ENCODE results near the gene ECHDC3. TPM values are rescaled to one million over a fixed set of nuclear protein-coding genes. Genes with fewer than 3 reads are reported as not detected.

ECHDC3 gene
- total and polyA plus RNA-seq, 2 of the 13 experiments (the other 11 are each of a cell fraction or from before 2014, with no cell fraction given), result not detected

DNA sequence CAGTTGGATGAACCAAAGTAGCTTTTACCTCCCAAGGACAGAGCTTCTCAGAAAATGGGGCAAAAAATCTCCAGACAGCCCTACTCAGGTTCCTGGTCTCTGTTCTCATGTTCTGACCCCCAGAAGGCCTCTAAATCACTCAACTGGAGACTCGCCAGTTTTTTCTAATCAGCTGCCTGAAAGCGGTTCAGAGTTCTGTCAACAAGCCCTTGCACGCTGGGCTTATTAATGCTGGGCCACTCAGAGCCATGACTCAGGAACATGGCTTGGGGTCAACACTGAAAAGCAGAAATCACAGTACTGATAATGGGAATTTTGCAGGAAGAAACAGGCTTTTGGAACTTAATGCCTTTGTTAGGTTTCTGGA, 15.3 kb downstream of the ECHDC3 start (continued):
- TF ChIP-seq ZNF597 (CRISPR knock-in tag; IDR thresholded peaks at IDR 0.05) (no peak), EZH2 (conservative IDR thresholded peaks at IDR 0.05; ENCODE audit: low read depth, low read length) (no peak), MTA3 (CRISPR knock-in tag; IDR thresholded peaks at IDR 0.05) (no peak), NCOR1 (IDR thresholded peaks at IDR 0.05; ENCODE audit: borderline replicate concordance, low read length) (no peak), TFDP1 (CRISPR knock-in tag; IDR thresholded peaks at IDR 0.05; ENCODE audit: borderline replicate concordance) (no peak), ZFX (CRISPR knock-in tag; IDR thresholded peaks at IDR 0.05; ENCODE audit: low read depth) (no peak; the same call in 1 of the 2 replicates), ZNF44 (CRISPR knock-in tag; IDR thresholded peaks at IDR 0.05) (no peak; the same call in 1 of the 2 replicates), SP140L (CRISPR knock-in tag; IDR thresholded peaks at IDR 0.05; ENCODE audit: borderline replicate concordance) (no peak), ZNF251 (CRISPR knock-in tag; IDR thresholded peaks at IDR 0.05) (no peak), POLR2AphosphoS5 (IDR thresholded peaks at IDR 0.05; ENCODE audit: low read depth, low read length) (no peak), TCF12 (IDR thresholded peaks at IDR 0.05) (no peak), TCF12 (CRISPR knock-in tag; IDR thresholded peaks at IDR 0.05) (no peak), AGO2 (optimal IDR thresholded peaks at IDR 0.05; ENCODE audit: low read depth, low read length) (no peak), ZBTB20 (CRISPR knock-in tag; IDR thresholded peaks at IDR 0.05; ENCODE audit: borderline replicate concordance, low read depth) (no peak), HNRNPH1 (optimal IDR thresholded peaks at IDR 0.05; ENCODE audit: low read depth, low read length) (no peak), ZNF678 (CRISPR knock-in tag; IDR thresholded peaks at IDR 0.05) (no peak), ZNF7 (CRISPR knock-in tag; IDR thresholded peaks at IDR 0.05) (no peak), ZNF33A (CRISPR knock-in tag; IDR thresholded peaks at IDR 0.05; ENCODE audit: borderline replicate concordance) (no peak), ZMYM2 (CRISPR knock-in tag; IDR thresholded peaks at IDR 0.05) (no peak), KDM5B (CRISPR knock-in tag; IDR thresholded peaks at IDR 0.05; ENCODE audit: borderline replicate concordance) (no peak), CREB1 (IDR thresholded peaks at IDR 0.05) (no peak), CREB1 (CRISPR knock-in tag; IDR thresholded peaks at IDR 0.05) (no peak), TOE1 (CRISPR knock-in tag; IDR thresholded peaks at IDR 0.05) (no peak), SNAPC4 (CRISPR knock-in tag; IDR thresholded peaks at IDR 0.05) (no peak), RFXANK (CRISPR knock-in tag; IDR thresholded peaks at IDR 0.05) (no peak), DNMT3B (CRISPR knock-in tag; conservative IDR thresholded peaks at IDR 0.05) (no peak), ZNF782 (CRISPR knock-in tag; IDR thresholded peaks at IDR 0.05; ENCODE audit: borderline replicate concordance) (no peak), MXI1 (IDR thresholded peaks at IDR 0.05; ENCODE audit: borderline replicate concordance, low read depth, low read length) (peak; percentile 54; the same call in 1 of the 3 replicates)

All from HepG2 (cell line).